HG02759 (cell line): ENCODE measurements around the gene PLEKHM3.
A peak's percentile ranks its signal among the peaks of the same experiment; 100 is the strongest.

Experiments
- ATAC-seq: cut with Tn5 transposase; IDR thresholded peaks from one replicate; pipeline ENCODE4 v1.9.1; 2021; ENCODE audit warnings: mild to moderate bottlenecking, moderate library complexity; ENCODE audit not compliant: unreplicated experiment

The PLEKHM3 gene

GRCh38 chr2:207995887-207996286, 29.4 kb downstream of the PLEKHM3 start:
- ATAC-seq = no peak

- ATAC-seq = no peak
These were observed 32.1 kb downstream of the PLEKHM3 start for GRCh38 chr2:207993151-207993763.

- no peak for ATAC-seq
These were observed 33.4 kb downstream of the PLEKHM3 start for GRCh38 chr2:207991944-207992343.

GRCh38 chr2:207990784-207991183, 34.5 kb downstream of the PLEKHM3 start:
- no peak for ATAC-seq

GRCh38 chr2:207988975-207989374, 36.4 kb downstream of the PLEKHM3 start:
- no peak for ATAC-seq

- no peak for ATAC-seq
These were observed 38.2 kb downstream of the PLEKHM3 start for GRCh38 chr2:207987025-207987716.

GRCh38 chr2:207984765-207985480, 40.4 kb downstream of the PLEKHM3 start:
- ATAC-seq = no peak

GRCh38 chr2:207983641-207984042, 41.7 kb downstream of the PLEKHM3 start:
- peak; percentile 88 for ATAC-seq

- no peak for ATAC-seq
These were observed 47.0 kb downstream of the PLEKHM3 start for GRCh38 chr2:207978177-207978948.

GRCh38 chr2:207975921-207976320, 49.4 kb downstream of the PLEKHM3 start:
- ATAC-seq = no peak

GRCh38 chr2:207974216-207974605, 51.1 kb downstream of the PLEKHM3 start:
- no peak for ATAC-seq

- no peak for ATAC-seq
These were observed 54.5 kb downstream of the PLEKHM3 start for GRCh38 chr2:207970826-207971180.

- no peak for ATAC-seq
These were observed 55.0 kb downstream of the PLEKHM3 start for GRCh38 chr2:207970147-207970825.

GRCh38 chr2:207969249-207969648, 56.1 kb downstream of the PLEKHM3 start:
- ATAC-seq = no peak

- no peak for ATAC-seq
These were observed 58.2 kb downstream of the PLEKHM3 start for GRCh38 chr2:207967121-207967520.

- no peak for ATAC-seq
These were observed 64.4 kb downstream of the PLEKHM3 start for GRCh38 chr2:207960911-207961310.

GRCh38 chr2:207960090-207960489, 65.2 kb downstream of the PLEKHM3 start:
- ATAC-seq = no peak

GRCh38 chr2:207956771-207957170, 68.6 kb downstream of the PLEKHM3 start:
- no peak for ATAC-seq

GRCh38 chr2:207955456-207955855, 69.9 kb downstream of the PLEKHM3 start:
- no peak for ATAC-seq

- no peak for ATAC-seq
These were observed 72.0 kb downstream of the PLEKHM3 start for GRCh38 chr2:207953354-207953753.
